Suprapubic skin (tissue), 4 donors: ENCODE measurements around the gene TAOK2. TPM values are rescaled to one million over a fixed set of nuclear protein-coding genes. Genes with fewer than 3 reads are reported as not detected.
"Not testable (repeated sequence)": the region's sequence is repeated elsewhere in the genome, so short reads cannot be mapped to it uniquely, and the experiment has no call there.

Experiments used
- DNase-seq, 2 donors: peaks; one replicate each; pipeline ENCODE4 v3.0.0-alpha.2; 2019; ENCODE audit warnings: low spot score in 2 of 2
- H3K27ac ChIP-seq: fragments of 200-600 bp; sonication (generic); one replicate; pipeline ENCODE4 v1.5.1; 2019
- H3K27me3 ChIP-seq: fragments of 200-600 bp; sonication (generic); one replicate; pipeline ENCODE4 v1.5.1; 2019
- H3K36me3 ChIP-seq: fragments of 200-600 bp; sonication (generic); one replicate; pipeline ENCODE4 v1.5.1; 2019
- H3K4me1 ChIP-seq: fragments of 200-600 bp; sonication (generic); one replicate; pipeline ENCODE4 v1.5.1; 2019
- H3K4me3 ChIP-seq: fragments of 200-600 bp; sonication (generic); one replicate; pipeline ENCODE4 v1.5.1; 2019; ENCODE audit warnings: mild to moderate bottlenecking
- H3K9me3 ChIP-seq: fragments of 200-600 bp; sonication (generic); one replicate; pipeline ENCODE4 v1.5.1; 2019
- EP300 ChIP-seq: sonication (generic); formaldehyde crosslinking; IDR thresholded peaks from one replicate; pipeline ENCODE4 v1.6.1; 2017; ENCODE audit warnings: antibody characterized with exemption
- POLR2A ChIP-seq, 2 donors: fragments of 450-650 bp; IDR thresholded peaks; one replicate each; pipeline ENCODE4 v1.6.1; 2017; ENCODE audit warnings: antibody characterized with exemption in 2 of 2, mild to moderate bottlenecking in 2 of 2, moderate library complexity in 2 of 2
- POLR2AphosphoS5 ChIP-seq, 3 donors: sonication (generic); formaldehyde crosslinking; IDR thresholded peaks; one replicate each; pipeline ENCODE4 v1.6.1; 2017; ENCODE audit warnings: antibody characterized with exemption in 3 of 3
- WGBS: methylation state at CpG from one replicate; pipeline ENCODE4 v1.1.5; 2018; 5-methylcytosine and 5-hydroxymethylcytosine counted together
- total RNA-seq, 4 donors: library from RNA; depleted of rRNA; stranded (reverse); fragments of >200 nt; gene quantifications; one replicate each; pipeline ENCODE4 v1.1.0, GENCODE V29; 2016
- TF ChIP-seq, protein P1 (sequence below), 2 donors: fragments of 200-600 bp in 1 of 2; fragments of 450-650 bp in 1 of 2; sonication (generic) in 1 of 2; IDR thresholded peaks; one replicate each; pipeline ENCODE4 v1.5.1; 2016 to 2019; ENCODE audit warnings: antibody characterized with exemption in 2 of 2, mild to moderate bottlenecking in 1 of 2, moderate library complexity in 1 of 2

TAOK2 gene
- total RNA-seq, 4 donors from 2014 or later, result 29.1 to 54.4 (median 39.1) TPM

DNA sequence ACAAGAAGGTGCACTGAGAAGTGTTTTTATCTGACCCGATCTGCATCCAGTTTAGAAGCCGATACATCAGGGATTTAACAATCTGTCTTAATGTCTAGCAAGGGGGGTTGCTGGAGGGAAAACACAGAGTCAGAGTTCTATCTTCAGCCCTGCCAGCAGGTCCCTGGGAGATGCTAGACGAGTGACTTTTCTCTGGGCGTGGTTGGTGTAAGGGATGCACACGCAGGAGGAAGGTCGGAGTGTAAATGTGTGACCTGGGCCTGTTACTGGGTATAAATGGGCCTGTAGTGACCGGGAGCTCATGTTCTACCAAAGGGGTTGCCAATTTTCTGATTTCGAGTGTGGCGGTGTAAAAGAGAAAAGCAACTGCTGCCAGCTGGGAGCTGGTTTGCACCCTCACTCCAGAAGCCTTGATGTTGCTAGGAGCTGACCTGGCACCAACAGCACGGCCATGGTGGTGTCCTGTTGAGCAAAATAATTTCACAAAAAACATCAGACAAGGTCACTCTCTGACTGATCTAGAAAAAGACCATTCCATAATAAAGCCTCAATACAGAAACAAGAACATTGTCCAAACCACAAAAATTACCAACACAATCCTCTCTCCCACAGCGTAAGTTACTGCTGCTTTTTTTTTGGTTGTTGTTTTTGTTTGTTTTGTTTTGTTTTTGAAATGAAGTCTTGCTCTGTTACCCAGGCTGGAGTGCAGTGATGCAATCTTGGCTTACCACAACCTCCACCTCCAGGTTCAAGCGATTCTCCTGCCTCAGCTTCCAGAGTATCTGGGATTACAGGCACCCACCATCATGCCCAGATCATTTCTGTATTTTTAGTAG lies 46.4 kb upstream of the TAOK2 start:
- TF ChIP-seq, protein P1, sequence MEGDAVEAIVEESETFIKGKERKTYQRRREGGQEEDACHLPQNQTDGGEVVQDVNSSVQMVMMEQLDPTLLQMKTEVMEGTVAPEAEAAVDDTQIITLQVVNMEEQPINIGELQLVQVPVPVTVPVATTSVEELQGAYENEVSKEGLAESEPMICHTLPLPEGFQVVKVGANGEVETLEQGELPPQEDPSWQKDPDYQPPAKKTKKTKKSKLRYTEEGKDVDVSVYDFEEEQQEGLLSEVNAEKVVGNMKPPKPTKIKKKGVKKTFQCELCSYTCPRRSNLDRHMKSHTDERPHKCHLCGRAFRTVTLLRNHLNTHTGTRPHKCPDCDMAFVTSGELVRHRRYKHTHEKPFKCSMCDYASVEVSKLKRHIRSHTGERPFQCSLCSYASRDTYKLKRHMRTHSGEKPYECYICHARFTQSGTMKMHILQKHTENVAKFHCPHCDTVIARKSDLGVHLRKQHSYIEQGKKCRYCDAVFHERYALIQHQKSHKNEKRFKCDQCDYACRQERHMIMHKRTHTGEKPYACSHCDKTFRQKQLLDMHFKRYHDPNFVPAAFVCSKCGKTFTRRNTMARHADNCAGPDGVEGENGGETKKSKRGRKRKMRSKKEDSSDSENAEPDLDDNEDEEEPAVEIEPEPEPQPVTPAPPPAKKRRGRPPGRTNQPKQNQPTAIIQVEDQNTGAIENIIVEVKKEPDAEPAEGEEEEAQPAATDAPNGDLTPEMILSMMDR (IDR thresholded peaks at IDR 0.05), result no peak
- no peak for TF ChIP-seq EP300
- TF ChIP-seq POLR2AphosphoS5 (IDR thresholded peaks at IDR 0.05), result no peak
- TF ChIP-seq POLR2A (IDR thresholded peaks at IDR 0.05), result no peak
- peak overlapping the region; percentile 87 for H3K27ac ChIP-seq
- H3K4me1 ChIP-seq, result peaks cover 27% of the 10 kb centered on the region
- peak overlapping the region; percentile 96 for H3K4me3 ChIP-seq
- peak in 1 of 2 donors; percentile 31 for DNase-seq
- peaks cover 6% of the 10 kb centered on the region for H3K36me3 ChIP-seq
- no peaks in the 10 kb centered on the region for H3K9me3 ChIP-seq
- H3K27me3 ChIP-seq, result no peaks in the 10 kb centered on the region
- WGBS, result 59% methylated on average over 12 of the region's 12 CpGs

DNA sequence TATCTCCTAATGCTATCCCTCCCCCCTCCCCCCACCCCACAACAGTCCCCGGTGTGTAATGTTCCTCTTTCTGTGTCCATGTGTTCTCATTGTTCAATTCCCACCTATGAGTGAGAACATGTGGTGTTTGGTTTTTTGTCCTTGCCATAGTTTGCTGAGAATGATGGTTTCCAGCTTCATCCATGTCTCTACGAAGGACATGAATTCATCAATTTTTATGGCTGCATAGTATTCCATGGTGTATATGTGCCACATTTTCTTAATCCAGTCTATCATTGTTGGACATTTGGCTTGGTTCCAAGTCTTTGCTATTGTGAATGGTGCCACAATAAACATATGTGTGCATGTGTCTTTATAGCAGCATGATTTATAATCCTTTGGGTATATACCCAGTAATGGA lies 41.9 kb upstream of the TAOK2 start:
- not testable (repeated sequence) for H3K27me3 ChIP-seq, H3K4me3 ChIP-seq, H3K36me3 ChIP-seq, H3K27ac ChIP-seq, H3K9me3 ChIP-seq, H3K4me1 ChIP-seq, DNase-seq
- WGBS, result 97% methylated on average over 2 of the region's 2 CpGs

DNA sequence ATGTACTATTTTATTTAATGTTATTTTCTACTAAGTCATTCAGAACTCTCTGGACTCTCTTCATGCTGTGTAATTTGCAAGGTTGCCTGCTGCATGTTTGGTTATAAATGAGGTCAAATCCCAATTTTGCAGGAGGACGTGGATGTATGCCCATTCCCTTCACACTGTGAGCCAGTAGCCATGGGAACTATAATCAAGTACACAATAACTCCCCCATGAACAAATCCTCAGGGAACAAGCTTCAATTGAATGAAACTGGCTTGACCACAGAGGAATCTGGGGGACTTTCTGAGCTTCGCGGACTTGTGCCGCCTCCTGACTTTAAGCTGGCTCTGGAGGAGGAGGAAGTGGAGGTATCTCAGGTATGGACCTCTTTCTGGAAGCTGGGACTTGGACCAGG lies 33.0 kb upstream of the TAOK2 start:
- no peak overlapping the region for H3K27ac ChIP-seq
- 79% methylated on average over 4 of the region's 4 CpGs for WGBS
- H3K36me3 ChIP-seq, result no peaks in the 10 kb centered on the region
- no peak for TF ChIP-seq POLR2A (IDR thresholded peaks at IDR 0.05)
- TF ChIP-seq EP300, result no peak
- TF ChIP-seq, protein P1 (IDR thresholded peaks at IDR 0.05), result no peak
- TF ChIP-seq POLR2AphosphoS5 (IDR thresholded peaks at IDR 0.05), result no peak
- no peak overlapping the region for H3K4me3 ChIP-seq
- H3K27me3 ChIP-seq, result no peaks in the 10 kb centered on the region
- peaks cover 10% of the 10 kb centered on the region for H3K4me1 ChIP-seq
- no peaks in the 10 kb centered on the region for H3K9me3 ChIP-seq
- no peak for DNase-seq

GRCh38 chr16:29943846-29944799 lies 29.5 kb upstream of the TAOK2 start:
- peaks cover 10% of the 10 kb centered on the region for H3K4me1 ChIP-seq
- H3K27ac ChIP-seq, result peak overlapping the region; percentile 74
- H3K4me3 ChIP-seq, result no peak overlapping the region
- no peaks in the 10 kb centered on the region for H3K36me3 ChIP-seq
- 31% methylated on average over 11 of the region's 11 CpGs for WGBS
- no peak for DNase-seq
- no peaks in the 10 kb centered on the region for H3K27me3 ChIP-seq
- H3K9me3 ChIP-seq, result no peaks in the 10 kb centered on the region
- no peak for TF ChIP-seq EP300
- TF ChIP-seq, protein P1 (IDR thresholded peaks at IDR 0.05), result peak in 1 of 2 donors; percentile 14

- H3K36me3 ChIP-seq, result no peaks in the 10 kb centered on the region
- no peaks in the 10 kb centered on the region for H3K9me3 ChIP-seq
- peaks cover 10% of the 10 kb centered on the region for H3K4me1 ChIP-seq
- H3K27me3 ChIP-seq, result no peaks in the 10 kb centered on the region
- no peak for DNase-seq
- H3K27ac ChIP-seq, result no peak overlapping the region
- TF ChIP-seq EP300, result no peak
- H3K4me3 ChIP-seq, result no peak overlapping the region
- WGBS, result 87% methylated on average over 2 of the region's 2 CpGs
These were observed 25.8 kb upstream of the TAOK2 start for GRCh38 chr16:29947897-29948296.

GRCh38 chr16:29950806-29951461 lies 22.7 kb upstream of the TAOK2 start:
- H3K4me1 ChIP-seq, result no peaks in the 10 kb centered on the region
- DNase-seq, result no peak
- H3K27me3 ChIP-seq, result no peaks in the 10 kb centered on the region
- H3K27ac ChIP-seq, result no peak overlapping the region
- 90% methylated on average over 4 of the region's 4 CpGs for WGBS
- TF ChIP-seq, protein P1 (IDR thresholded peaks at IDR 0.05), result no peak
- no peak for TF ChIP-seq EP300
- TF ChIP-seq POLR2AphosphoS5 (IDR thresholded peaks at IDR 0.05), result no peak
- no peak for TF ChIP-seq POLR2A (IDR thresholded peaks at IDR 0.05)
- no peaks in the 10 kb centered on the region for H3K9me3 ChIP-seq
- H3K4me3 ChIP-seq, result no peak overlapping the region
- H3K36me3 ChIP-seq, result no peaks in the 10 kb centered on the region
